ENCODE data around the gene MACROD1. TPM values are rescaled to one million over a fixed set of nuclear protein-coding genes. Genes with fewer than 3 reads are reported as not detected.

MACROD1 gene
- total RNA-seq, 1 donor = 22.4 TPM

DNA sequence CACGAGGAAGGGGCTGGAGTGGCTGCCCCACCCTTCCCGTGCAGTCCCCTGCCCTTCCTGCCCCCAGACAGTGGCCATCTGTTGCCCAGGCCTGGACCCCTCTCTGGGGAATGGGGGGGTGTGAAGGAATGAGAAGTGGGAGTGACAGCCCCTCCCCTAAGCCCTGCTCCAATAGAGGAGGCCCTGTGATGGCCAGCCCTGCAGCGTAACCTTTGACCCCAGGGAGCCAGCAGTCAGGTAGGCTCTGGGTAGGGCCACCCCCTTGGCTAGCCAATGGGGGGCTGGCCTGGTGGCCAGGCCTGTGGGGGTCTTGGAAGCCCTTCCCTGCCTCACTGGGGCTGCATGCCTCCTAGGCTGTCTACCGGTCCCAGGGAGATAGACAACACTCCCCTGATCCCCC, 123.6 kb downstream of the MACROD1 start:
- DNase-seq (ENCODE audit: low read depth in 2 of 3, low spot score in 2 of 3) = no peak

GRCh38 chr11:64041846-64042245, 124.1 kb downstream of the MACROD1 start:
- no peak for DNase-seq (ENCODE audit: low read depth in 2 of 3, low spot score in 2 of 3)

GRCh38 chr11:64040684-64041322, 125.1 kb downstream of the MACROD1 start:
- DNase-seq (ENCODE audit: low read depth in 2 of 3, low spot score in 2 of 3) = no peak

- DNase-seq (ENCODE audit: low read depth in 2 of 3, low spot score in 2 of 3) = no peak
Observed at GRCh38 chr11:64039012-64039665, 126.8 kb downstream of the MACROD1 start.

- DNase-seq (ENCODE audit: low read depth in 2 of 3, low spot score in 2 of 3) = no peak
Observed at GRCh38 chr11:64038500-64038899, 127.4 kb downstream of the MACROD1 start.

DNA sequence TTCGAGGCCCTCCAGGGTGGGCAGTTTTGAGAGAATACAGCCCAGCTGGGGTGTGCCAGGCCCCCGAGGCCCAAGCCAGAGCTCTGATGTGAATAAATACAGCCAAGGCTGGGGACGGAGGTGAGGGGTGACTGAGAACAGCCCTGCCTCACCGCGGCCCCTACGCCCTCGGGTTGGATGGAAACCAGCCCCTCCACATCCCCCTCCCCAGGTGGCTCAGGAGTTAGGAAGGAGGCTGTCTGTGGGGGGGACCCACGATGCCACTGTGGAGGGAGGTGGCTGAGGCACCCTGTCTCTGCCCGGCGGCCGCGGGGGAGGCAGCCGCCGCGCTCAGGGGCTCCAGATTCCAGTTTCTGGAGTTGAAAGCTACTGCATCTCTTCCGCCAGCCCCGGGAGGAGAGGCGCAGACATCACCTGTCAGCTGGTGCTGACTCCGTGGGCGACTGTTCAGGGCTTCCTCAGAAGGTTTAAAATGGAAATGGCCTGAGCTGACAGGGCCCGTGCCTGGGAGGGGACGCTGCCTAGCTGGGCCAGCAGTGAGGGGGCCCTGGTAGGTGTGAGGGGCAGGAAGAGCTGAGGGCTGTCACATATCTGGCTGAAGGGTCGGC, 128.8 kb downstream of the MACROD1 start:
- no peak for DNase-seq (ENCODE audit: low read depth in 2 of 3, low spot score in 2 of 3)

DNA sequence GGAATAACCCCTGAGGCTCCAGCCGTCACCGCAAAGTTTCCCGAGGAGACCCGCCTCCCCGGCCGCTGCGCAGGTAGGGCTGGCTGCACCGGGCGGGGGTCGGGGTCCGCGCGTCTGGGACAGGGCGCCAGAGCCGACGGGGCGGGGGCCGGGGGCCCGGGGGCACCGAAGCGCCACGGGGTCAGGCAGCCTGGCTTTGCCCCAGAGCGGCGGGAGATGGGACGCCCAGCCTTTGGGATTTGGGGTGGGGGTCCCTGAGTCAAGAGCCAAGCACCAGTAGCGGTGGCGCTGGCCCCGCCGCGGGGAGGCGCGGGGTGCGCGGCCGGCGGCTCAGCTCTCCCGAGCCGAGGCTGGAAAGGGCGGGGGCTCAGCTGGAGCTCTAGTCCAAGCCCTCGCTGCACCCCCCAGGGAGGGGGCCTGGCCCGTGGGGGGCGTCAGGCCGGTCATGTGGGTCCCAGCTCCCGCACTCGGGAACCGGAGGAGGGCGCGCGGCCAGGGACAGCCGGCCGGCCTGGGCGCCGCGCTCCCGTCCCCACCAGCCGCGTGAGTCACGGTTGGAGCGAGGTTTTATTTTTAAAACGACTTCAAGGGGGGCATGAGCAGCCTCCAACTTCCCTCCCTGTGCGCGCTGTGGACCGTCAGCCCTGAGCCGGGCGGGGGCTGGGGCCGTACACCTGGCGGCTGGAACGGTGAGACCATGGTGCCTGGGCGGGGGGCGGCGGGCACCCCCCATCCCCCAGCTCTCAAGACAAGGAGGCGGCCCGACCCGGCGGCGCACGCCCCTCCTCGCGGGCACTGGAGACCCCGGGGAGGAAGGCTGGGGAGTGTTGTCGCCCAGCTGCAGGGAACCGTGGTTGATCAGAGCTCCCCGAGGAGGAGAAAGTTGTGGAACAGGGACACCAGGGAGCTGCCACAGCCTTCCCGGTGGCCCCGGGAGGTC, 129.6 kb downstream of the MACROD1 start:
- peak in 2 of 3 donors; percentile 60 to 63 for DNase-seq (ENCODE audit: low read depth in 2 of 3, low spot score in 2 of 3)

- DNase-seq (ENCODE audit: low read depth in 2 of 3, low spot score in 2 of 3) = no peak
Observed at GRCh38 chr11:64035576-64035975, 130.3 kb downstream of the MACROD1 start, which contains the start of gene FLRT1. TSS of gene FLRT1 (plus strand) at chr11:64035931. CDS start at chr11:64116268, 80,337 bp downstream.

- no peak for DNase-seq (ENCODE audit: low read depth in 2 of 3, low spot score in 2 of 3)
Observed at GRCh38 chr11:64035081-64035524, 130.8 kb downstream of the MACROD1 start.

DNA sequence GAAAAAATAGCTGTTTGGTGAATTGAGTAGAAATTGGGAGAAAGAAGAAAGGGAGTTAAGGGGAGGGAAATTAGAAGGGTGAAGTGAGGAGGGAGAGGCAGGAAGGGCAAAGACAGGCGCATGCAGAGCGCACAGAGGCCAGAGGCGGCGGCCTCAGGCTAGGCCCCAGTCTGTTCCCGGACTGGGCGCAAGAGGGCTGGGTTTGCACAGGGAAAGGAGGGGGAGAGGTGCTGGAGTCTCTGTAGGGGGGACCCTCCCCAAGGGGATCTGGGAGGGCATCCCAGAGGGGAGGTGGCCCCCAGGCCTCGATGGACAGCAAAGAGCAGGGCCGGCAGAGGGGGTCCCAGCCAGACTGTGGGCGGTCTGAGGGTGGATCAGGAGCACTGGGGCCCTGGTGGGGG, 131.5 kb downstream of the MACROD1 start:
- DNase-seq (ENCODE audit: low read depth in 2 of 3, low spot score in 2 of 3) = peak in 1 of 3 donors; percentile 17

- no peak for DNase-seq (ENCODE audit: low read depth in 2 of 3, low spot score in 2 of 3)
Observed at GRCh38 chr11:64032050-64032449, 133.9 kb downstream of the MACROD1 start.

GRCh38 chr11:64031001-64031400, 134.9 kb downstream of the MACROD1 start:
- no peak for DNase-seq (ENCODE audit: low read depth in 2 of 3, low spot score in 2 of 3)

- no peak for DNase-seq (ENCODE audit: low read depth in 2 of 3, low spot score in 2 of 3)
Observed at GRCh38 chr11:64029773-64030172, 136.1 kb downstream of the MACROD1 start.

GRCh38 chr11:64028398-64029115, 137.4 kb downstream of the MACROD1 start:
- DNase-seq (ENCODE audit: low read depth in 2 of 3, low spot score in 2 of 3) = peak in 1 of 3 donors; percentile 33

- peak in 1 of 3 donors; percentile 51 for DNase-seq (ENCODE audit: low read depth in 2 of 3, low spot score in 2 of 3)
Observed at GRCh38 chr11:64027651-64028397, 138.1 kb downstream of the MACROD1 start.

DNA sequence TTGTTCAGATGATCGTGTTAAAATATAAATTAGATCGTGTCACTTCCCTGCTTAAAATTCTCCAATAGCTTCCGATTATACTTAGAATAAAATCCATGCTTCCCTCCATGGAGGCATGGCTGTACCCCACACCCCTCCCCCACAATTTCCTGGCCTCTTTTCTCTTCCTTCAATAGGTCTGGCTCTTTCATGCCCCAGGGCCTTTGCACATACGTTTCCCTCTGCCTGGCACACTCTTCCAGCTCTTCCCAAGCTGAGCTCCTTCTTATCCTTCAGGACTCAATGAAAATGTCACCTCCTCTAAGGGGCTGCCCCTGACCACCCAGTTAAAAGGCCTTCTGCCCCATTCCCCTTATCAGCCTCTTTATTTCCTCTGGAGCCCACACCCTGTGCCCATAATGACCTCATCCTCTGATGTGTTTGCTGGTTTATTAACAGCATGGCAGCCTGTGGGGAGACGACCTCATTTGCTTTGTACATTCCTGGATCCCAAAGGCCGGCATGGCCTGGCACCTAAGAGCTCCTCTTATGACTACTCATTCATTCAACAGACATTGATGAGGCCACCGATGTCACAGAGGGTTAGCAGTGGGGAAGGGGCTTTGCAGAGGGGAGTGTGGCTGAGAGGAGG, 139.2 kb downstream of the MACROD1 start:
- DNase-seq (ENCODE audit: low read depth in 2 of 3, low spot score in 2 of 3) = no peak

GRCh38 chr11:64025205-64025604, 140.7 kb downstream of the MACROD1 start:
- no peak for DNase-seq (ENCODE audit: low read depth in 2 of 3, low spot score in 2 of 3)

DNA sequence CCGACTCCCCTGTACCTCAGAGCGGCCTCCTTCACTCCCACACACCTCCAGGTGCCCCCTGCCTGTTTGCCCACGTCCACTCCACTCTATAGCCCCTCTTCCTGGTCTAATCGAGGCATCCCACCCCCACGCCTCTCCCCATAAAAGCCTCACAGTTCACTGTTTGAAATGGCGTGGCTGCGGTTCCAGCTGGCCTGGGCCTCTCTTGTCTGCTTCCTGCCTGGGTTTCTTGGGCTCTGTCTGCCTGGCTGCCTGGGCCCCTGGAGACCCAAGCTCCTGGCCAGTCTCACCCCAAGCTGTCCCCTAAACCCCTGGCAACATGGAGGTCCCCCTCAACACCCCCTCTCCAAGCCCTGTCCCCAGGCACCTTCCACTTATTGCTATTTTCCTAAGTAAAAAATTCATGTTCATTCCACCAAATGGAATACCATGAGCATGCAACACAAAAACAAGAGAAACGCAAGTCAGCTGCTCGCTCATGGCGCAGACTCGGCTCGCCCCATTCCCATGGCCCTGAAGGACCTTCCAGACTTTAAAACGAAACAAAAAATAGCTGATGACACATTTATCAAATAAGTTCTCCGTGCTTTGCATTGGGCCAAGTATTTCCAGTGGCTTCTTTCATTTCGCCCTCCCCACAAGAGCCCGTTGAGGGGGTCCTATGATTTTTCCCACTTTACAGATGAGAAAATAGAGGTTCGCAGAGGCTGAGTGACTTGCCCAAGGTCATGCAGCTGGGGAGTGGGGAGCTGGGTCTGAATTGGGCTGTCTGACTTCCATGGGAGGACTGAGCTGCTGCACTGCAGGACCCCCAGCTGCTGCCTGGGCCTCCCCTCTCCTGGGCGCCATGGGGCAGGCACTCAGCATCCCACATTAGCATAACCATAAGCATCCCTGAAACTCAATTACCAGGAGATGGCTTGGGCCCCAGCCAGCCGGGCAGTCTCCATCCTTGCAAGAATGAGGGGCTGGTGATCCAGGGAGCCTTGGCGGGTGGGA, 141.9 kb downstream of the MACROD1 start:
- no peak for DNase-seq (ENCODE audit: low read depth in 2 of 3, low spot score in 2 of 3)
